AML-193 (cell line): ENCODE measurements around the gene WDFY4.
"Not testable (repeated sequence)": the region's sequence is repeated elsewhere in the genome, so short reads cannot be mapped to it uniquely, and the experiment has no call there.

Source experiments
- DNase-seq, 2 experiments: peaks; one replicate each; lab custom pipeline; 2025; lab: John Stamatoyannopoulos, UW

The WDFY4 gene

GRCh38 chr10:48684792-48685623 is at the start of gene WDFY4:
Gene WDFY4, plus strand, starts transcription at chr10:48684873. Its CDS starts 24,860 bp downstream, at chr10:48709733.
- DNase-seq = peak; percentile 67

GRCh38 chr10:48634984-48635557 is 49.6 kb upstream of the WDFY4 start:
- no peak for DNase-seq

- DNase-seq = no peak
Observed at GRCh38 chr10:48636231-48636630, 48.4 kb upstream of the WDFY4 start.

- DNase-seq = no peak
Observed at GRCh38 chr10:48636901-48637300, 47.8 kb upstream of the WDFY4 start.

- DNase-seq = no peak
Observed at GRCh38 chr10:48638158-48638557, 46.5 kb upstream of the WDFY4 start.

- DNase-seq = no peak
Observed at GRCh38 chr10:48638739-48639527, 45.7 kb upstream of the WDFY4 start.

- no peak for DNase-seq
Observed at GRCh38 chr10:48639632-48640031, 45.0 kb upstream of the WDFY4 start.

- no peak for DNase-seq
Observed at GRCh38 chr10:48640326-48640725, 44.3 kb upstream of the WDFY4 start.

- DNase-seq = not testable (repeated sequence)
Observed at GRCh38 chr10:48641099-48641690, 43.5 kb upstream of the WDFY4 start.

- DNase-seq = no peak
Observed at GRCh38 chr10:48645600-48645999, 39.1 kb upstream of the WDFY4 start.

- not testable (repeated sequence) for DNase-seq
Observed at GRCh38 chr10:48647073-48647472, 37.6 kb upstream of the WDFY4 start.

- no peak for DNase-seq
Observed at GRCh38 chr10:48648172-48648942, 36.3 kb upstream of the WDFY4 start.

- DNase-seq = no peak
Observed at GRCh38 chr10:48649349-48649944, 35.2 kb upstream of the WDFY4 start.

- DNase-seq = no peak
Observed at GRCh38 chr10:48651293-48651692, 33.4 kb upstream of the WDFY4 start.

- no peak for DNase-seq
Observed at GRCh38 chr10:48651839-48652238, 32.8 kb upstream of the WDFY4 start.

- no peak for DNase-seq
Observed at GRCh38 chr10:48652344-48652743, 32.3 kb upstream of the WDFY4 start.

GRCh38 chr10:48653347-48653746 is 31.3 kb upstream of the WDFY4 start:
- no peak for DNase-seq

GRCh38 chr10:48653944-48654698 is 30.6 kb upstream of the WDFY4 start:
- DNase-seq = no peak

- DNase-seq = no peak
Observed at GRCh38 chr10:48655411-48656240, 29.0 kb upstream of the WDFY4 start.
